Measurements from ENCODE around the gene SMCO3. TPM values are rescaled to one million over a fixed set of nuclear protein-coding genes. Genes with fewer than 3 reads are reported as not detected.
A peak's percentile ranks its signal among the peaks of the same experiment; 100 is the strongest.

Gene SMCO3
- total RNA-seq, 1 experiment from 2014 or later = not detected

DNA sequence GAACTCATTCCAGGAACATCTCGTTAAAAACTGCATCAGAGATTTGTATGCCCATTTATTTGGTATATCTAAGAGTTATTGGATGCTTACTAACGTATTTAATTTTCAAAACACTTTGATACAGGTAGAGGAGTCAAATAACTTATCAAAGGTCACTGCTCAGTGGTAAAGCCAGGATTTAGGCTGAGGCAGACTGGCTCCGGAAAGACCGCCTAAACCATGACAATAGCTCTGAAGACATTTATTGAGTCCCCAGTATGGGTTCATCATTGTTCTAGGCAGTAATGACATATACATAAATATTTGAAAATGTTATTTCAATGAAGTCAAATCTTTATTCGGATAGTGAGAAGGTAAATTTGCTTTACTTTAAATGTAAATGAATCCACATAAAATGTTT, 41.0 kb downstream of the SMCO3 start (continued):
- TF ChIP-seq ESRRA (CRISPR knock-in tag; IDR thresholded peaks at IDR 0.05; ENCODE audit: borderline replicate concordance) (no peak), ZNF263 (CRISPR knock-in tag; IDR thresholded peaks at IDR 0.05; ENCODE audit: low read depth) (no peak), ZNF121 (CRISPR knock-in tag; IDR thresholded peaks at IDR 0.05) (no peak)

DNA sequence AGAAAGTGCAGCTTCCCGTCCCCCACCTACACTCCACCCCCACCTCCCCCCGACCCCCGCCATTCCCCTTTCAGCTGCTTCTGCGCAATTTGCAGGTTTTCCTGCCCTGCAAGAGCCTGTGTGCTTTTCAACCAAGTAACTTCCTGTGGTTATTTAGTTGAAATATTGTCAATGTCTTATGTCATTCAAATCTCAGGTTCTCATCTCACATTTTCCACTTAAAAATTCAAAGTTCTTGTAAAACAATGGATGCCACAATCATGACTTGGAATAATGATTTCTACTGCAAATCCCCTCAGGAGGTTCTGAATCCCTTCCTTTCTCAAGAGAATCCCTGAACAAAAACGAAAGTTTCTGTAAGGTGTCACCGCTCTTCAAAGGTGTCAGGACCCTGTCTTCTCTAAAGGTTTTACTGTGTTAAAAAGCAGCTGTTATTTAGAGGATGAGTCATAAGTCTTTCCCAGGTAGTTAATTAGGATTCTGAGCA, 42.3 kb downstream of the SMCO3 start:
- ChIA-PET POLR2A (interaction anchor here (0.6 to 3.2 kb wide), 8 partner anchors 10 to 511 kb away, joined by 3 to 23 read pairs (median 4); partner anchors contain the start of genes C12orf60 and WBP11), CTCF (interaction anchor here (0.6 to 3.5 kb wide), 3 partner anchors 47 to 802 kb away, joined by 3 to 17 read pairs (median 3); no protein-coding TSS in a partner anchor)

DNA sequence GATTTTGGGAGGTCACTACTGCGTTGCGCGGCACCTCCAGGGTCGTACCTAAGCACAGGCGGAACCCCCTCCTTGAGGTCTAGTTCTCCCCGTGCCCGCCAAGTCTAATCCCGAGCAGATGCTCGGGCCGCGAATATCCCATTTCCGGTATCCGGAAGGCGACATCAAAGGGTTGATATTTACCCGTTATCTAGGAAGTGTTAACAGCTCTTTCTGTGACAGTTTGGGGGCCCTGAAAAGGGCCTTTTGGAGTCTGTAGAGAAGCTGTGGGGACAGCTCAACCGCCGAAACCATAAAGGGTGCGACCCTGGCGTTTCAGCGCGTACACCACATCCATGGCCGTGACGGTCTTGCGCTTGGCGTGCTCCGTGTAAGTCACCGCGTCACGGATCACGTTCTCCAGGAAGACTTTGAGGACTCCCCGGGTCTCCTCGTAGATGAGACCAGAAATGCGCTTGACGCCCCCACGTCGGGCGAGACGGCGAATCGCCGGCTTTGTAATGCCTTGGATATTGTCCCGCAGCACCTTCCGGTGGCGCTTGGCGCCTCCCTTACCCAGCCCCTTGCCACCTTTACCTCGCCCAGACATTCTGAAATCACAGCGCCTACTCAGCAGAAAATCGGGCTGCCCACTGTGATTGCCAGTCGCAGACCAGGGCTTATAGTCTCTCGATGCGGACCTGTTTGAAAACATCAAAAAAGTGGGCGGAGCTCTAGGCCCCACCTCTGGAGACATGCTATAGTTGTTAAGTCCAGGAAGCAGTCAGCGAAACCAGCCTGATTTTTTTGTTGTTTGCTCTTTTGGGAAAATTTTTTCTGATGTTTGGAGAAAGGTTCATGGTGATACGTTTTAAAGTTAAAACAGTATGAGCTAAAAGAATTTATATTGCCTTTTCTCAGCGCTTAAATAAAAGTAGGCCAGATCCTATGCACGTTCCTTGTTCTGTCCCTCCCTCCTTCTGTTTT, 43.2 kb downstream of the SMCO3 start:
- Mint-ChIP-seq H3K27me3 (ENCODE audit: low read depth) (no peaks in the 10 kb centered on the region; the same call in 1 of the 2 replicates), H3K27ac (peak overlapping the region; percentile 100), H3K4me3 (peak overlapping the region; percentile 99), H3K4me1 (peaks cover 42% of the 10 kb centered on the region), H3K36me3 (peaks cover 24% of the 10 kb centered on the region), H3K9me3 (peaks cover 4% of the 10 kb centered on the region)
- ChIA-PET POLR2A (interaction anchor here (0.6 to 3.2 kb wide), 14 partner anchors 11 to 1515 kb away, joined by 3 to 23 read pairs (median 3); partner anchors contain the start of genes C12orf60 and WBP11), CTCF (interaction anchor here (0.6 to 3.5 kb wide), 6 partner anchors 15 to 66 kb away, joined by 3 to 21 read pairs (median 7); partner anchors contain the start of genes C12orf60 and WBP11)
- ATAC-seq (peak; percentile 3), DNase-seq (ENCODE audit: low spot score) (peak; percentile 95)
- peak; percentile 54; the same call in 1 of the 2 replicates for TF ChIP-seq ZNF232 (CRISPR knock-in tag; IDR thresholded peaks at IDR 0.05)
- TF ChIP-seq NR3C1 (CRISPR knock-in tag; conservative IDR thresholded peaks at IDR 0.05; ENCODE audit: low read depth) = 0 out of 2 replicates have a peak, but pooled peaks have one; percentile 38
- no peak for TF ChIP-seq GRHL2 (CRISPR knock-in tag; IDR thresholded peaks at IDR 0.05; ENCODE audit: insufficient replicate concordance, severe bottlenecking)
- peak; percentile 20; the same call in 1 of the 2 replicates for TF ChIP-seq ZNF138 (CRISPR knock-in tag; conservative IDR thresholded peaks at IDR 0.05)
- 0 out of 2 replicates have a peak, but pooled peaks have one; percentile 68 for TF ChIP-seq SMAD3 (CRISPR knock-in tag; IDR thresholded peaks at IDR 0.05; ENCODE audit: borderline replicate concordance)
- no peak for TF ChIP-seq CBFB (CRISPR knock-in tag; IDR thresholded peaks at IDR 0.05; ENCODE audit: low read depth)
- TF ChIP-seq JUN (CRISPR knock-in tag; IDR thresholded peaks at IDR 0.05) = peak; percentile 56
- TF ChIP-seq, protein P1, sequence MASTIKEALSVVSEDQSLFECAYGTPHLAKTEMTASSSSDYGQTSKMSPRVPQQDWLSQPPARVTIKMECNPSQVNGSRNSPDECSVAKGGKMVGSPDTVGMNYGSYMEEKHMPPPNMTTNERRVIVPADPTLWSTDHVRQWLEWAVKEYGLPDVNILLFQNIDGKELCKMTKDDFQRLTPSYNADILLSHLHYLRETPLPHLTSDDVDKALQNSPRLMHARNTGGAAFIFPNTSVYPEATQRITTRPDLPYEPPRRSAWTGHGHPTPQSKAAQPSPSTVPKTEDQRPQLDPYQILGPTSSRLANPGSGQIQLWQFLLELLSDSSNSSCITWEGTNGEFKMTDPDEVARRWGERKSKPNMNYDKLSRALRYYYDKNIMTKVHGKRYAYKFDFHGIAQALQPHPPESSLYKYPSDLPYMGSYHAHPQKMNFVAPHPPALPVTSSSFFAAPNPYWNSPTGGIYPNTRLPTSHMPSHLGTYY (CRISPR knock-in tag; IDR thresholded peaks at IDR 0.05) = peak; percentile 92; the same call in 1 of the 2 replicates
- TF ChIP-seq, protein P2, sequence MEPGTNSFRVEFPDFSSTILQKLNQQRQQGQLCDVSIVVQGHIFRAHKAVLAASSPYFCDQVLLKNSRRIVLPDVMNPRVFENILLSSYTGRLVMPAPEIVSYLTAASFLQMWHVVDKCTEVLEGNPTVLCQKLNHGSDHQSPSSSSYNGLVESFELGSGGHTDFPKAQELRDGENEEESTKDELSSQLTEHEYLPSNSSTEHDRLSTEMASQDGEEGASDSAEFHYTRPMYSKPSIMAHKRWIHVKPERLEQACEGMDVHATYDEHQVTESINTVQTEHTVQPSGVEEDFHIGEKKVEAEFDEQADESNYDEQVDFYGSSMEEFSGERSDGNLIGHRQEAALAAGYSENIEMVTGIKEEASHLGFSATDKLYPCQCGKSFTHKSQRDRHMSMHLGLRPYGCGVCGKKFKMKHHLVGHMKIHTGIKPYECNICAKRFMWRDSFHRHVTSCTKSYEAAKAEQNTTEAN (CRISPR knock-in tag; IDR thresholded peaks at IDR 0.05) = peak; percentile 76; the same call in 1 of the 2 replicates
- no peak; the same call in 1 of the 2 replicates for TF ChIP-seq EMX1 (CRISPR knock-in tag; IDR thresholded peaks at IDR 0.05)
- TF ChIP-seq, protein P3, sequence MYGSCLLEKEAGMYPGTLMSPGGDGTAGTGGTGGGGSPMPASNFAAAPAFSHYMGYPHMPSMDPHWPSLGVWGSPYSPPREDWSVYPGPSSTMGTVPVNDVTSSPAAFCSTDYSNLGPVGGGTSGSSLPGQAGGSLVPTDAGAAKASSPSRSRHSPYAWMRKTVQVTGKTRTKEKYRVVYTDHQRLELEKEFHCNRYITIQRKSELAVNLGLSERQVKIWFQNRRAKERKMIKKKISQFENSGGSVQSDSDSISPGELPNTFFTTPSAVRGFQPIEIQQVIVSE (CRISPR knock-in tag; IDR thresholded peaks at IDR 0.05; ENCODE audit: borderline replicate concordance) = peak; percentile 80; the same call in 1 of the 2 replicates
- TF ChIP-seq, protein P4, sequence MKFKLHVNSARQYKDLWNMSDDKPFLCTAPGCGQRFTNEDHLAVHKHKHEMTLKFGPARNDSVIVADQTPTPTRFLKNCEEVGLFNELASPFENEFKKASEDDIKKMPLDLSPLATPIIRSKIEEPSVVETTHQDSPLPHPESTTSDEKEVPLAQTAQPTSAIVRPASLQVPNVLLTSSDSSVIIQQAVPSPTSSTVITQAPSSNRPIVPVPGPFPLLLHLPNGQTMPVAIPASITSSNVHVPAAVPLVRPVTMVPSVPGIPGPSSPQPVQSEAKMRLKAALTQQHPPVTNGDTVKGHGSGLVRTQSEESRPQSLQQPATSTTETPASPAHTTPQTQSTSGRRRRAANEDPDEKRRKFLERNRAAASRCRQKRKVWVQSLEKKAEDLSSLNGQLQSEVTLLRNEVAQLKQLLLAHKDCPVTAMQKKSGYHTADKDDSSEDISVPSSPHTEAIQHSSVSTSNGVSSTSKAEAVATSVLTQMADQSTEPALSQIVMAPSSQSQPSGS (CRISPR knock-in tag; IDR thresholded peaks at IDR 0.05; ENCODE audit: borderline replicate concordance, low read depth) = 0 out of 2 replicates have a peak, but pooled peaks have one; percentile 40
- TF ChIP-seq ZNF671 (CRISPR knock-in tag; IDR thresholded peaks at IDR 0.05) = peak; percentile 90; the same call in 1 of the 2 replicates

More for the DNA sequence above, 42.3 kb downstream of the SMCO3 start:
- ATAC-seq (no peak), DNase-seq (ENCODE audit: low spot score) (peak; percentile 23)
- peak overlapping the region; percentile 97 for H3K27ac Mint-ChIP-seq
- TF ChIP-seq NFATC4 (CRISPR knock-in tag; IDR thresholded peaks at IDR 0.05) = no peak
- no peak for TF ChIP-seq RELA (CRISPR knock-in tag; IDR thresholded peaks at IDR 0.05; ENCODE audit: borderline replicate concordance)
- no peak for TF ChIP-seq ZNF396 (CRISPR knock-in tag; IDR thresholded peaks at IDR 0.05; ENCODE audit: borderline replicate concordance)
- TF ChIP-seq, protein P5, sequence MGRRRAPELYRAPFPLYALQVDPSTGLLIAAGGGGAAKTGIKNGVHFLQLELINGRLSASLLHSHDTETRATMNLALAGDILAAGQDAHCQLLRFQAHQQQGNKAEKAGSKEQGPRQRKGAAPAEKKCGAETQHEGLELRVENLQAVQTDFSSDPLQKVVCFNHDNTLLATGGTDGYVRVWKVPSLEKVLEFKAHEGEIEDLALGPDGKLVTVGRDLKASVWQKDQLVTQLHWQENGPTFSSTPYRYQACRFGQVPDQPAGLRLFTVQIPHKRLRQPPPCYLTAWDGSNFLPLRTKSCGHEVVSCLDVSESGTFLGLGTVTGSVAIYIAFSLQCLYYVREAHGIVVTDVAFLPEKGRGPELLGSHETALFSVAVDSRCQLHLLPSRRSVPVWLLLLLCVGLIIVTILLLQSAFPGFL (CRISPR knock-in tag; IDR thresholded peaks at IDR 0.05; ENCODE audit: borderline replicate concordance) = no peak
- no peak for TF ChIP-seq ZNF423 (CRISPR knock-in tag; IDR thresholded peaks at IDR 0.05)
- TF ChIP-seq SMAD3 (CRISPR knock-in tag; IDR thresholded peaks at IDR 0.05; ENCODE audit: borderline replicate concordance) = no peak
- TF ChIP-seq, protein P6, sequence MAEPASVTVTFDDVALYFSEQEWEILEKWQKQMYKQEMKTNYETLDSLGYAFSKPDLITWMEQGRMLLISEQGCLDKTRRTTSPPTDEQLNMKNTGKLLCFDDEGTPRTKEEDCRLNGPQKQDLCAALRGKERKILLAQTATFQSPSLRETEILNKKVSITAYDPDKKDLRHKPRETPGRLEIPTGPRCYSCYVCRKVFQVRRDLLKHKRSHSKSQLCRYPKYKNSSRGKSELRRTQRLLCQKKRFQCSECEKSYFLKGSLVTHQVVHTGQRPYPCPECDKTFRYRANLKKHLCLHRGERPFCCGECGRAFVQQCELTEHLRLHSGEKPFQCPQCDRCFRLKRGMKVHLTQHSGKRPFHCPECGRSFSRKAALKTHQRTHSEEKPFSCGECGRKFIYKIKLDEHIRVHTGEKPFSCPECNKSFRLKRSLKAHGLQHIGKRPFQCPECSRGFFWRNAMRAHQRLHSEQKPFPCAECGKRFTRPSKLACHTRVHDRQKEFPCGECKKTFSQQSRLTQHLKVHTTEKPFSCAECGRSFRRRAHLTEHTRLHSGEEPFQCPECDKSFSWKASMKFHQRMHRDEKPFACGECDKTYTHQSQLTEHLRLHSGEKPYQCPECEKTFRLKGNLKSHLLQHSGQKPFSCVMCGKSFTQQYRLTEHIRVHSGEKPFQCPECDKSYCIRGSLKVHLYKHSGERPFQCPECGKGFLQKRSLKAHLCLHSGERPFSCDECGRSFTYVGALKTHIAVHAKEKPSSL (CRISPR knock-in tag; conservative IDR thresholded peaks at IDR 0.05) = no peak
- TF ChIP-seq TP53 (CRISPR knock-in tag; IDR thresholded peaks at IDR 0.05) = no peak
- TF ChIP-seq ZNF317 (CRISPR knock-in tag; IDR thresholded peaks at IDR 0.05; ENCODE audit: borderline replicate concordance, low read depth) = no peak
- H3K27me3 Mint-ChIP-seq (ENCODE audit: low read depth) = no peaks in the 10 kb centered on the region; the same call in 1 of the 2 replicates
- H3K4me3 Mint-ChIP-seq = peak overlapping the region; percentile 99
- H3K4me1 Mint-ChIP-seq = peaks cover 46% of the 10 kb centered on the region
- no peaks in the 10 kb centered on the region for H3K9me3 Mint-ChIP-seq
- peaks cover 18% of the 10 kb centered on the region for H3K36me3 Mint-ChIP-seq

Measured in WTC11 (cell line).